GM18498 (cell line): ENCODE measurements around the gene SACM1L.

Experiments used
- ATAC-seq: cut with Tn5 transposase; IDR thresholded peaks from one replicate; pipeline ENCODE4 v1.9.1; 2021; ENCODE audit warnings: mild to moderate bottlenecking, moderate library complexity; ENCODE audit not compliant: unreplicated experiment

SACM1L gene

GRCh38 chr3:45688882-45689786, at the start of gene SACM1L:
SACM1L (plus strand) TSS chr3:45689396; CDS start chr3:45689466, 70 bp downstream.
- ATAC-seq, result peak; percentile 85

GRCh38 chr3:45640091-45640507, 49.1 kb upstream of the SACM1L start:
- ATAC-seq, result no peak

GRCh38 chr3:45640724-45641361, 48.4 kb upstream of the SACM1L start:
- no peak for ATAC-seq

GRCh38 chr3:45641756-45642155, 47.4 kb upstream of the SACM1L start:
- no peak for ATAC-seq

GRCh38 chr3:45642731-45643152, 46.5 kb upstream of the SACM1L start:
- no peak for ATAC-seq

- no peak for ATAC-seq
Measured at GRCh38 chr3:45644063-45644790, 45.0 kb upstream of the SACM1L start.

GRCh38 chr3:45644791-45645201, 44.4 kb upstream of the SACM1L start:
- no peak for ATAC-seq

GRCh38 chr3:45646051-45646585, 43.1 kb upstream of the SACM1L start:
- ATAC-seq, result no peak

GRCh38 chr3:45647148-45647619, 42.0 kb upstream of the SACM1L start:
- ATAC-seq, result no peak

GRCh38 chr3:45653205-45653604, 36.0 kb upstream of the SACM1L start:
- ATAC-seq, result no peak

GRCh38 chr3:45654397-45654944, 34.7 kb upstream of the SACM1L start:
- ATAC-seq, result no peak

- no peak for ATAC-seq
Measured at GRCh38 chr3:45655906-45656305, 33.3 kb upstream of the SACM1L start.

GRCh38 chr3:45656575-45657363, 32.4 kb upstream of the SACM1L start:
- peak; percentile 53 for ATAC-seq

GRCh38 chr3:45657853-45658252, 31.3 kb upstream of the SACM1L start:
- ATAC-seq, result peak; percentile 71

- no peak for ATAC-seq
Measured at GRCh38 chr3:45659661-45660566, 29.3 kb upstream of the SACM1L start.

GRCh38 chr3:45660567-45660901, 28.7 kb upstream of the SACM1L start:
- no peak for ATAC-seq

- ATAC-seq, result peak; percentile 91
Measured at GRCh38 chr3:45664578-45664977, 24.6 kb upstream of the SACM1L start.

- ATAC-seq, result no peak
Measured at GRCh38 chr3:45665101-45665572, 24.1 kb upstream of the SACM1L start.
